T-helper 22 cell (primary cell): ENCODE results near the gene IFT57.

Source experiments
- DNase-seq: peaks from one replicate; pipeline ENCODE4 v3.0.0-alpha.2; 2020; ENCODE audit warnings: low read depth

The IFT57 gene

GRCh38 chr3:108219336-108219735 is 2.9 kb downstream of the IFT57 start:
- no peak for DNase-seq

- DNase-seq, result no peak
Measured at GRCh38 chr3:108218811-108219210, 3.4 kb downstream of the IFT57 start.

GRCh38 chr3:108215871-108216270 is 6.4 kb downstream of the IFT57 start:
- DNase-seq, result no peak

- no peak for DNase-seq
Measured at GRCh38 chr3:108209579-108209978, 12.6 kb downstream of the IFT57 start.

- DNase-seq, result no peak
Measured at GRCh38 chr3:108208831-108209230, 13.4 kb downstream of the IFT57 start.

GRCh38 chr3:108202834-108203233 is 19.4 kb downstream of the IFT57 start:
- no peak for DNase-seq

GRCh38 chr3:108202080-108202479 is 20.1 kb downstream of the IFT57 start:
- DNase-seq, result no peak

- DNase-seq, result no peak
Measured at GRCh38 chr3:108201258-108201657, 21.0 kb downstream of the IFT57 start.

- no peak for DNase-seq
Measured at GRCh38 chr3:108200578-108200977, 21.6 kb downstream of the IFT57 start.

- no peak for DNase-seq
Measured at GRCh38 chr3:108200024-108200423, 22.2 kb downstream of the IFT57 start.

GRCh38 chr3:108191394-108191793 is 30.8 kb downstream of the IFT57 start:
- DNase-seq, result no peak

- DNase-seq, result no peak
Measured at GRCh38 chr3:108190346-108190745, 31.9 kb downstream of the IFT57 start.

- DNase-seq, result no peak
Measured at GRCh38 chr3:108189440-108189839, 32.8 kb downstream of the IFT57 start.

GRCh38 chr3:108185536-108185935 is 36.7 kb downstream of the IFT57 start:
- DNase-seq, result no peak

GRCh38 chr3:108184824-108185223 is 37.4 kb downstream of the IFT57 start:
- no peak for DNase-seq

GRCh38 chr3:108183971-108184370 is 38.3 kb downstream of the IFT57 start:
- no peak for DNase-seq

GRCh38 chr3:108183181-108183580 is 39.0 kb downstream of the IFT57 start:
- no peak for DNase-seq

- DNase-seq, result no peak
Measured at GRCh38 chr3:108182339-108182738, 39.9 kb downstream of the IFT57 start.

- DNase-seq, result no peak
Measured at GRCh38 chr3:108181172-108181571, 41.1 kb downstream of the IFT57 start.

GRCh38 chr3:108180194-108180593 is 42.0 kb downstream of the IFT57 start:
- DNase-seq, result no peak

GRCh38 chr3:108178676-108179075 is 43.5 kb downstream of the IFT57 start:
- no peak for DNase-seq

GRCh38 chr3:108177536-108177935 is 44.7 kb downstream of the IFT57 start:
- no peak for DNase-seq

GRCh38 chr3:108175352-108175751 is 46.9 kb downstream of the IFT57 start:
- DNase-seq, result no peak

- no peak for DNase-seq
Measured at GRCh38 chr3:108171106-108171505, 51.1 kb downstream of the IFT57 start.

- no peak for DNase-seq
Measured at GRCh38 chr3:108164391-108164790, 57.8 kb downstream of the IFT57 start.
